Astrocyte of the hippocampus (primary cell): Measurements from ENCODE around the gene COL27A1.

ENCODE experiments used
- DNase-seq: peaks from one replicate; pipeline ENCODE4 v3.0.0; 2011; ENCODE audit warnings: low read depth, low spot score

Gene COL27A1

GRCh38 chr9:114271556-114272510 is 116.5 kb downstream of the COL27A1 start:
- DNase-seq, result no peak

- no peak for DNase-seq
Observed at GRCh38 chr9:114272739-114273431, 117.5 kb downstream of the COL27A1 start.

DNA sequence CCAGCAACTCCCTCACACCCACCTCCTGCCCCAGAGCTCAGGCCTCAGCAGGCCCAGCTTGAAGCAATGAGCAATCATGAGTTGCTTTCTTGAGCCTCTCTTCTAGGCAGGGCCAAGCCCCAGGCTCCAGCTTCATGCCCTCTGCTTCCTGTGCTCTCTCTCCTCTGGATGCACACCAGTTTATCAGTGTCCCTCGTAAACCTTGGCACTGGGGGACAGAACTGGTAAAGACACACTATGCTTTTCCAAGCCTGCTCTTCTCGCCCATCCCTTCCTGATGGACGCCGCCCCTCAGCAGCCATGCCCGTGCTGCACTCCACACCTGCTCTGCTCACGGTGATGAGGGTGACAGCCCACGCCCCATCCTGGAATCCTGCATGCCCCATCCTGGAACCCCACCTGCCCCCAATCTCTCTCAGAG is 118.1 kb downstream of the COL27A1 start:
- no peak for DNase-seq

- no peak for DNase-seq
Observed at GRCh38 chr9:114274217-114274616, 118.9 kb downstream of the COL27A1 start.

GRCh38 chr9:114275246-114276004 is 120.1 kb downstream of the COL27A1 start:
- DNase-seq, result no peak

- DNase-seq, result peak; percentile 95
Observed at GRCh38 chr9:114276908-114277821, 121.8 kb downstream of the COL27A1 start.

DNA sequence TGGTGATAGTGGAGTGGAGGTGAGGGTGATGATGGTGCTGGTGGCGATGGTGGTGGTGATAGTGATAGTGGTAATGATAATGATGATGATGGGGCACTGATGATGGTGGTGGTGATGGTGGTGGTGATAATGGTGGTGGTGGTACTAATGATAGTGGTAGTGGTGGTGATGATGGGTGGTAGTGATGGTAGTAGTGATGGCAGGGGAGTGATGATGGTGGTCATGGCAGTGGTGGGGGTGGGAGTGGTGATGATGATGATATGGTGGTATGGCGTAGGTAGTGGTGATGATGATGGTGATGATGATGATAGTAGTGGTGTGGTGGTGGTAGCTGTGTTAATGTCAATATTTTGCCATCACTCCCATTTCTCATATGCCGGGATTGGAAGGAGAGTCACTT is 123.0 kb downstream of the COL27A1 start:
- DNase-seq, result no peak

- peak; percentile 84 for DNase-seq
Observed at GRCh38 chr9:114278881-114279570, 123.7 kb downstream of the COL27A1 start.

DNA sequence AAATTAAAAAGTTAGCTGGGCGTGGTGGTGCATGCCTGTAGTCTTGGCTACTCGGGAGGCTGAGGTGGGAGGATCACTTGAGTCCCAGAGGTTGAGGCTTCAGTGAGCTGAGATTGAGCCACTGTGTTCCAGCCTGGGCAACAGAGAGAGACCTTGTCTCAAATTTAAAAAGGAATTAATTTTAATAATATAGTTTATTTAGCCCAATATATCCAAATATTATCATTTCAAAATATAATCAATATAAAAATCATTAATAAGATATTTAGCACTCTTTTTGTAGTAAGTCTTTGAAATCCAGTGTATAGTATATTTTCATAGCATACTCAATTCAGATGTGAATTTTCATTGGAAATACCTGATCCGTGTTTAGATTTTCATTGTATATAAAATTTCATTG is 124.4 kb downstream of the COL27A1 start:
- no peak for DNase-seq

GRCh38 chr9:114280636-114281472 is 125.5 kb downstream of the COL27A1 start:
- no peak for DNase-seq

DNA sequence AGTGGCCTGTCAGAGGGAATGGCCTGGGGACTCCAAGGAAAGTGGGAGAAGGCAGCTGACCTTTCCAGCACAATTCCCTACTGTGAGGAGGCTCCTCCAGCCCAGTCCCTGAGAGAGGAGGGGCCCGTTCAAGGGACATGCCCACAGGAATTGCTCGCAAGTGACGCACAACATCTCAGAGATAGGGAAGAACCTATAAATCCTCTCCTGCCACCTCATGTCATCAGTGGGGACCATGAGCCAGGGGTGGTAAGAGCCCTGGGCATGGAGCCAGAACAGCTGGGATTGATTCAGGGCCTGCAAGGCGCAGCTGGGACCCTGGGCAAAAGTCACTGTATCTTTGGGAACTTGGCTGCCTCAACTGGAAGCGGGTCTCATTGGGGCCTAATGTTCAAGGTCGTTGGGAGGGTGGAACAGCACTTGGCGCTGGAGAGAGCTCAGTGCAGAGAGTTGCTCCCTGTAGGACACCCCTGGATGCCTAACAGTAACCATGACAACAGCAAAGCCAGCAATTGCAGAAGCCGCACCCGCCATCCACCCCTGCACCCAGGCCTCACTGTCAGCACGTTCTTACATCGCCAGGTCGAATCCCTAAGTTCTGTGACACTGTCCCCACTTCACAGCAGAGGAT is 126.3 kb downstream of the COL27A1 start:
- no peak for DNase-seq

DNA sequence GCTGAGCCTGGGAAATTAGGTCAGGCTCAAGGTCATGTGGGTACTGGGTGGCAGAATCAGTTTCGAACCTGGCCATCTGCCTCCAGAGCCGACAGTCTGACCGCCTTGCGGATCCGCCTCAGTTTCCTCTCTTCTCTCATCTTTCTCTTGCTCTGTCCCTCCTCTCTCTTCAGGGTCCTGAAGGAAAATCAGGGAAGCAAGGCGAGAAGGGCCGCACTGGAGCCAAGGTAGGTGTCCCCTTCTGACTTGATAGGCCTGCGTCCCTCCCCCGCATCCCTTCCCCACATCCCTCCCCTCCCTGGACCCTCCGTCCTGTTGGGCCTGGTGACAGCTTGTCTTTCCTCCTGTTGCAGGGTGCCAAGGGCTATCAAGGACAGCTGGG is 126.8 kb downstream of the COL27A1 start:
- DNase-seq, result no peak

GRCh38 chr9:114282507-114282906 is 127.2 kb downstream of the COL27A1 start:
- no peak for DNase-seq

DNA sequence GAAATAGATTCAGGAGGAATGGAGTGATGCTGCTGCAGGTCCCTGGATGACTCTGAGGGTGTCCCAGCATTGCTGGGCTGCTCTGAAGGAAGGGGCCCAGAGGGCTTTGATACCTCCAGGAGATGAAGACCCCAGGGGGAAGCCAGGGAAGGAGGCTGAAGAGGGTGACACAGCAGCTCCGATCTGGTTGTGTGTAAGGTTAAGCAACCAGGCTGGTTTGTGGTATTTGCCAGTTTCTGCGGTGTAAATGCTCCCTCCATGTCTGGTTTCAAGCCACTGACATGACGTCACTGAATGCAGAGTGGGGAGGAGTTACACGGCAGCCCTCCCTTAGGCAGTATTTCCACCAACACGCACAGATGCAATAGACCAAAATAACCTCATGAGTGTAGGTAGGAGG is 127.6 kb downstream of the COL27A1 start:
- peak; percentile 89 for DNase-seq

- no peak for DNase-seq
Observed at GRCh38 chr9:114283551-114284111, 128.3 kb downstream of the COL27A1 start.

- DNase-seq, result no peak
Observed at GRCh38 chr9:114284316-114285060, 129.2 kb downstream of the COL27A1 start.

DNA sequence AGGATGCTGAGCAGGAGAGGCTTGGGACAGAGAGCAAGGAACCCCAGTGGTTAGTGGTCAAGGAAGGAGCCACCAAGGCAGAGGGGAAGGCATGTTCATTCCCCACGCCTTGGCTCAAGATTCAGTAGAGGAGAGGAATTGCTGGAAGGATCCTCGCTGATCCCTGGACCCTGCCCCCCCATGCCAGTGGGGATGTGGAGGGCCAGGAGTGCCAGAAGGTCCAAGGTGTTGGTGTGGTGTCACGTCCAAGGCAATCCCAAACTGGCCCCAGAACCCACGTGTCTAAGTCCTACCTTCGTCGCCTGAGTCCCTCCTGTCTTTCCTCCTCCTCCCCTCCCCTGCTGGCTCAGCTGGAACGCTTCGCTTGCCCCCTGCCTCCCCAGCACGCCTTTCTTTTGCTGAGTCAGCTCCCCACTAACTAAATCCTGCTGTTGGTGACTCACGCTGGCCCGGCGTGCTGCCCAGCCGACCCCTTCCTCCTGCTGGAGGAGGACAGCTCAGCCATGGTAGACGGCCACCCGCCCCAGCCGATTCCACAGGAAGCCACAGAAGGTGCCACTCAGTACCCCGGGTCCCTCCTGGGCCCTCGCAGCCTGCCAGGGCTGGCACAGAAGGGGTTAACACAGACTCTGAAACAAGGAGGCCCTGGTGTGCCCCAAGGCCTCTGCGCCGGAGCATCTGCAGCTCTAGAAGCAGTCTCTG is 130.0 kb downstream of the COL27A1 start:
- DNase-seq, result peak; percentile 97
